ENCODE results near the gene SDHC. TPM values are rescaled to one million over a fixed set of nuclear protein-coding genes. Genes with fewer than 3 reads are reported as not detected.
"Not testable (repeated sequence)": the region's sequence is repeated elsewhere in the genome, so short reads cannot be mapped to it uniquely, and the experiment has no call there.

The SDHC gene
- polyA plus RNA-seq, 1 donor = 113 TPM

- DNase-seq = no peak
These were observed 2.5 kb upstream of the SDHC start for GRCh38 chr1:161311595-161312181.

GRCh38 chr1:161313554-161314200 is 504 bp upstream of the SDHC start:
- no peak for DNase-seq

- DNase-seq = not testable (repeated sequence)
These were observed 1.9 kb downstream of the SDHC start for GRCh38 chr1:161315841-161316674.

GRCh38 chr1:161324020-161324419 is 9.8 kb downstream of the SDHC start:
- no peak for DNase-seq

GRCh38 chr1:161330346-161330745 is 16.2 kb downstream of the SDHC start:
- no peak for DNase-seq

GRCh38 chr1:161333166-161333565 is 19.0 kb downstream of the SDHC start:
- DNase-seq = no peak

GRCh38 chr1:161335796-161336195 is 21.6 kb downstream of the SDHC start:
- no peak for DNase-seq

GRCh38 chr1:161342177-161342576 is 28.0 kb downstream of the SDHC start:
- no peak for DNase-seq

- DNase-seq = no peak
These were observed 28.6 kb downstream of the SDHC start for GRCh38 chr1:161342821-161343220.

- no peak for DNase-seq
These were observed 36.5 kb downstream of the SDHC start for GRCh38 chr1:161350671-161351070.

- DNase-seq = no peak
These were observed 37.3 kb downstream of the SDHC start for GRCh38 chr1:161351482-161351881.

GRCh38 chr1:161357073-161357472 is 42.9 kb downstream of the SDHC start:
- DNase-seq = no peak

GRCh38 chr1:161359291-161359690 is 45.1 kb downstream of the SDHC start:
- no peak for DNase-seq

GRCh38 chr1:161364332-161364731 is 50.2 kb downstream of the SDHC start:
- no peak for DNase-seq

- no peak for DNase-seq
These were observed 51.0 kb downstream of the SDHC start for GRCh38 chr1:161365207-161365606.

- peak; percentile 38 for DNase-seq
These were observed 53.7 kb downstream of the SDHC start, which contains the start of gene CFAP126 for GRCh38 chr1:161367684-161368400. Gene CFAP126 (minus strand): TSS chr1:161367876. CDS start chr1:161367868, 8 bp downstream.

GRCh38 chr1:161373442-161373841 is 59.3 kb downstream of the SDHC start:
- DNase-seq = no peak

- DNase-seq = no peak
These were observed 60.2 kb downstream of the SDHC start for GRCh38 chr1:161374373-161374772.

- no peak for DNase-seq
These were observed 63.8 kb downstream of the SDHC start for GRCh38 chr1:161378014-161378413.

- DNase-seq = no peak
These were observed 64.9 kb downstream of the SDHC start for GRCh38 chr1:161379071-161379470.

GRCh38 chr1:161381707-161382106 is 67.5 kb downstream of the SDHC start:
- DNase-seq = no peak

GRCh38 chr1:161382214-161383019 is 68.2 kb downstream of the SDHC start:
- DNase-seq = peak; percentile 58

All from hindlimb muscle (tissue), 1 donor.